Measurements from ENCODE around the gene EPHA3.
A peak's percentile ranks its signal among the peaks of the same experiment; 100 is the strongest.

The EPHA3 gene

GRCh38 chr3:89107461-89108290, at the start of gene EPHA3:
EPHA3 (plus strand) TSS chr3:89107621; CDS start chr3:89107749, 128 bp downstream.
- DNase-seq (ENCODE audit: low read depth), result peak; percentile 17

GRCh38 chr3:89058371-89058770, 49.0 kb upstream of the EPHA3 start:
- no peak for DNase-seq (ENCODE audit: low read depth)

- DNase-seq (ENCODE audit: low read depth), result no peak
Measured at GRCh38 chr3:89059211-89059925, 48.1 kb upstream of the EPHA3 start.

- DNase-seq (ENCODE audit: low read depth), result no peak
Measured at GRCh38 chr3:89061259-89061658, 46.2 kb upstream of the EPHA3 start.

- no peak for DNase-seq (ENCODE audit: low read depth)
Measured at GRCh38 chr3:89067736-89068135, 39.7 kb upstream of the EPHA3 start.

- no peak for DNase-seq (ENCODE audit: low read depth)
Measured at GRCh38 chr3:89072642-89073041, 34.8 kb upstream of the EPHA3 start.

GRCh38 chr3:89079944-89080343, 27.5 kb upstream of the EPHA3 start:
- no peak for DNase-seq (ENCODE audit: low read depth)

- DNase-seq (ENCODE audit: low read depth), result no peak
Measured at GRCh38 chr3:89087851-89088250, 19.6 kb upstream of the EPHA3 start.

GRCh38 chr3:89098173-89098572, 9.2 kb upstream of the EPHA3 start:
- DNase-seq (ENCODE audit: low read depth), result no peak

GRCh38 chr3:89098964-89099585, 8.3 kb upstream of the EPHA3 start:
- DNase-seq (ENCODE audit: low read depth), result no peak

- DNase-seq (ENCODE audit: low read depth), result no peak
Measured at GRCh38 chr3:89101251-89101650, 6.2 kb upstream of the EPHA3 start.

- no peak for DNase-seq (ENCODE audit: low read depth)
Measured at GRCh38 chr3:89101921-89102320, 5.5 kb upstream of the EPHA3 start.

- DNase-seq (ENCODE audit: low read depth), result no peak
Measured at GRCh38 chr3:89104499-89104898, 2.9 kb upstream of the EPHA3 start.

- no peak for DNase-seq (ENCODE audit: low read depth)
Measured at GRCh38 chr3:89105503-89105902, 1.9 kb upstream of the EPHA3 start.

- no peak for DNase-seq (ENCODE audit: low read depth)
Measured at GRCh38 chr3:89108291-89108550, 800 bp downstream of the EPHA3 start.

- no peak for DNase-seq (ENCODE audit: low read depth)
Measured at GRCh38 chr3:89113344-89113743, 5.9 kb downstream of the EPHA3 start.

GRCh38 chr3:89113893-89114840, 6.7 kb downstream of the EPHA3 start:
- DNase-seq (ENCODE audit: low read depth), result no peak

GRCh38 chr3:89114841-89115223, 7.4 kb downstream of the EPHA3 start:
- no peak for DNase-seq (ENCODE audit: low read depth)

GRCh38 chr3:89116476-89116875, 9.1 kb downstream of the EPHA3 start:
- no peak for DNase-seq (ENCODE audit: low read depth)

GRCh38 chr3:89138048-89138447, 30.6 kb downstream of the EPHA3 start:
- DNase-seq (ENCODE audit: low read depth), result no peak

- no peak for DNase-seq (ENCODE audit: low read depth)
Measured at GRCh38 chr3:89139870-89140269, 32.4 kb downstream of the EPHA3 start.

- no peak for DNase-seq (ENCODE audit: low read depth)
Measured at GRCh38 chr3:89144080-89144479, 36.7 kb downstream of the EPHA3 start.
